Measurements from ENCODE around the gene TSTD1.

TSTD1 gene, protein sequence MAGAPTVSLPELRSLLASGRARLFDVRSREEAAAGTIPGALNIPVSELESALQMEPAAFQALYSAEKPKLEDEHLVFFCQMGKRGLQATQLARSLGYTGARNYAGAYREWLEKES

GRCh38 chr1:161038523-161039153, at the start of gene TSTD1:
TSTD1 (minus strand) TSS chr1:161038964; CDS start chr1:161038889, 75 bp downstream.
- DNase-seq (ENCODE audit: low spot score), result no peak

- no peak for DNase-seq (ENCODE audit: low spot score)
These were observed 47.7 kb upstream of the TSTD1 start for GRCh38 chr1:161086457-161086856.

GRCh38 chr1:161085165-161085564, 46.4 kb upstream of the TSTD1 start:
- DNase-seq (ENCODE audit: low spot score), result no peak

- no peak for DNase-seq (ENCODE audit: low spot score)
These were observed 45.8 kb upstream of the TSTD1 start for GRCh38 chr1:161084597-161084988.

DNA sequence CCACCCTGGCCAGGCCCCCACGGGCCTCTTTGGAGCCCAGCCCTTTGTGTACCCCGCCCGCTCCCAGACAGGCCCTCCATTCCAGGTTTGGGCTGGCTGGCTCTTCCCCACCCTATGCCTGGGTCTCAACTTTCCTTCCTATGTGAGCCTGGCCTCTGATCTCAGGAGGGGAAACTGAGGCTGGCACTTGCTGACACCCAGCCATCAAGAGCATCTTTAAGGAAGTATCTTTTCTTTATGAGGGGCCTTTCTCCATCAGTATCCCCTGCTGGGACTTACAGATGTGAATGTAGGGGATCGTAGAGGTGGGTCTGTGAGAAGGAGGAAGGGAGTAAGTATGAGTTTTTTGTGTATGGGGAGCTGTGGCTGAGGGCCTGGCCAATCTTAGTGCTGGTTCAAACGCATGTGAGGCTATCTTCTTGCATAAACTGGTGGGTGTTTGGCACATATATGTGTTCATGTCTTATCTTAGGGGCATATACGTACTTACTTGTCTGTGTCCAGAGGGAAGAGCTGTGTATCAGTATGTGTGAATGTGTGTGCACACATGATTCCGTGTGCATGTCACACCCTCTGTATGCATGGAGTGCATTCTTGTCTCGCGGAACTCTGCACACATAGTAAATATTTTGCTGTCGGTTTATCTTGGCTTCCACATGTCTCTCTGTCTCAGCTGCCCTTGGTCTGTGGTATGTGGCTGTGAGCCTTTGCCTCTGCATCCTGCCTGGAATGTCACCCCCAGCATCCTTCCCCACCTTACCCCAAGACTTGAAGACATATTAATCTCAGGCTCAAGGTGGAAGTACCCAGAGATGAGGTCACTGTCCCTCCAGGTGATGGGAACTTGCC, 45.2 kb upstream of the TSTD1 start:
- DNase-seq (ENCODE audit: low spot score), result no peak

DNA sequence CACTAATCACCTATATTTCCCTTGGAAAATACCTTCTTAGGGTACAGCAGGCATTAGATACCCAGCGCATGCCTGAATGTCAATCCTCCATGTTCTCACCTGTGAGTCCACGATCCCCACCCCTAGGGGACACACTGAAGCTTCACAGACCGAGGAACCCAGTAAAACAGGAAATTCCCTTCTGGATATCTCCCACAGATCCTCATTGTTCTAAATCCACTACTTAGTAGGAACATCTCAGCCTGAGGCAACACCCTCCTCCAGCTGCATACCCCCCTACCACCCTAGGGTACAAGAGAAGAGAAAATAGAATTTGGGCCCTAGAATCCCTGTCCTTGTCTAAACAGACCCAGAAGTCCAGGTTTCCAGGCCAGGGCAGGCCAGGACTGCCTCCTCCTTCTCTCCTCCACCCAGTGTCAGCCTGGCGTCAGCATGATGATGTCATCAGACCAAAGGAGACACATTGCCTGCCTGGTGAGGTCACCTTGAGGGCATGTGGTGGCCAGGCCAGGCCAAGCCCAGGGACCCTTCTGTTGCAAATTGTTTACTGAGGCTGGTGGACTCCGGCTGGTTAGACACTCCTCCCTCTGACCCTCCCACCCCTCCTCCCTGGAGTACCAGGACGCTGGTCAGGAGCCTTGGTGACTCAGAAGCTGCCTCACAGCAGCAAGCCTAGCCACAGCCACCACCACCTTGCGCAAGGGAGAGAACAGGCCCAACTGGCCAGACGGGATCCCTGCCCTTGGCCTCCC, 44.4 kb upstream of the TSTD1 start:
- DNase-seq (ENCODE audit: low spot score), result no peak

DNA sequence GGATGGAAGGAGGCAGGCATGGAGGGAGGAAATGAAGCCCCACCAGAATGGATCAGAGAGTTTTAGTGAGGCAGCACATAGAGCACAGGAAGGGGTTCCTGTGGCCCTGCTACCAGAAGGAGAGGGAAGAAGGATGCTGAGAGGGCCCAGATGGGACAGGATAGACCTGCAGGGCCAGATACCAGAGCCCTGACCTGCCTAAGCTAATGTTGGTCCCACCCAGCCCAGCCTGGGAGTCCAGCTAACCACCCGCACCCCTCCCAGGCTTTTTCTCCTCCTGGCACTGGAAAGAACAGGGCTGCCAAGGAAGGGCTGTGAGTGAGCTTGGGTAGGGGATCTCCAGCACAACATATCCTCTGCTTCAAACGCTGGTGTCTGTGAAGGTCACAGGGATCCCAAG, 43.7 kb upstream of the TSTD1 start:
- no peak for DNase-seq (ENCODE audit: low spot score)

DNA sequence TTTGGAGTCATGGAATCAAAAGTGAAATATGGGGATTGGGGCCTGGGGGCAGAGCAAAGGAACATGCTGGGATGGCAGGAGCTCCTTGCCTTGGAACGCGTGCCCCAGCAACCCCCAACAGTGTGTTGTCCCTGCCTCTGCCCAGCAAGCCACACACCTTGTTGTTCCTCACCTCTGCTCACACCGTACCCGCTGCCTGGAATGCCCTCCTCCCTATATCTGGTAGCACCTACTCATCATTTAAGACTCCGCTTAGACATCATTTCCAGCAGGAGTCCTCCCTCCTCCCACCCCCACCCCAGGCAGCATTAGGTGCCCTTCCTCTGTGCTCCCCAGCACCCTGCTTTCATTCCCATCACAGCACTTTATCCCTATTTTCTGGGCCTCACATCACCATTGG, 42.8 kb upstream of the TSTD1 start:
- DNase-seq (ENCODE audit: low spot score), result no peak

GRCh38 chr1:161080441-161081405, 42.0 kb upstream of the TSTD1 start:
- no peak for DNase-seq (ENCODE audit: low spot score)

DNA sequence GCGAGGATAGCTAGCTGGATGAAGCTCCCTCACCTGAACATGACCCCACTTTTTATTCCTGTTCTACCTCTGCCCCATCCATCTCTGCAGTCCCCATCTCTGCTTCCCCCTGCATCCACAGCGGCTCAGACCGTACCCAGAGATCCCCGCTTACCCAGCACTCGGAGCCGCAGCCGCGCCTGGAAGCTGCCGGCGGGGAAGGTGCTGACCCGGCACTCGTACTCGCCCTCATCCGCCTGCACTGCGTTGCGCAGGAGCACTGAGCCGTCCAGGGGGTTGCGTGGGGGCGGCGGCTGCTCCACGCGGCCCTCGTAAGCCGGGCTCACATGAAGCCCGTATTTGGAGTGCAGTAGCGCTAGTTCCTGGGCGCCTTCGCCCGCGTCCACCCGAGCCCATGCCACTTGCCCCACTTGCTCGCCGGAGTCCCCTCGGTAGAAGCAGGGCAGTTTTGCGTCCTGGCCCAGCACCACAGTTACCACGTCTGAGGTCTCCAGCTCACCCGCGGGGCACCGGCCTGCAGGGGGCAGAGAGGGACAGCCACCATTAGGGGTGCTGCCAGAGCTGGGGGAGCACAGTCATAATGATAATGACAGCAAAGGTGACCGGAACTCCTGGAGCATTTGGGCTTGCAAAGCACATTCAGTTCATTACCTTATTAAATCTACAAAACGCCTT, 40.8 kb upstream of the TSTD1 start:
- DNase-seq (ENCODE audit: low spot score), result no peak

GRCh38 chr1:161077426-161077825, 38.7 kb upstream of the TSTD1 start:
- DNase-seq (ENCODE audit: low spot score), result no peak

DNA sequence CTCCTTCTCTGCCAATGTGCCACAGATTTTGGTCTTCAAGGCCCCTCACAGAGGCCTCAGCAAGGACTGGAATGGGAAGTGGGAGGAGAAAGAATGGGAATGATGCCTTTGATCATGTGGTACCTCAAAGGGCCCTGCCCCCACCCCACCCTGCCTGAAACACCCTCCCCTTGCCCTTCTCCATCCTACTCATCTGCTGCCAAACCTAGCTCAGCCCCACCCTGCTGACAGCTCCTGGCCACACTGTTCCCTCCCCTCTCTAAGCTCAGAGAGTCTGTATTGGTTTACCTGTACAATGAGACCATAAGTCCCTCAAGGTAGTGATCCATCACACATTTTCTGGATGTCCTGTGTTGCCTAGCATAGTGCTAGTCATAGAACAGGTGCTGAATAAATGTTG, 37.6 kb upstream of the TSTD1 start:
- DNase-seq (ENCODE audit: low spot score), result no peak

GRCh38 chr1:161074676-161075368, 36.1 kb upstream of the TSTD1 start:
- DNase-seq (ENCODE audit: low spot score), result no peak

GRCh38 chr1:161073474-161074121, 34.8 kb upstream of the TSTD1 start:
- no peak for DNase-seq (ENCODE audit: low spot score)

DNA sequence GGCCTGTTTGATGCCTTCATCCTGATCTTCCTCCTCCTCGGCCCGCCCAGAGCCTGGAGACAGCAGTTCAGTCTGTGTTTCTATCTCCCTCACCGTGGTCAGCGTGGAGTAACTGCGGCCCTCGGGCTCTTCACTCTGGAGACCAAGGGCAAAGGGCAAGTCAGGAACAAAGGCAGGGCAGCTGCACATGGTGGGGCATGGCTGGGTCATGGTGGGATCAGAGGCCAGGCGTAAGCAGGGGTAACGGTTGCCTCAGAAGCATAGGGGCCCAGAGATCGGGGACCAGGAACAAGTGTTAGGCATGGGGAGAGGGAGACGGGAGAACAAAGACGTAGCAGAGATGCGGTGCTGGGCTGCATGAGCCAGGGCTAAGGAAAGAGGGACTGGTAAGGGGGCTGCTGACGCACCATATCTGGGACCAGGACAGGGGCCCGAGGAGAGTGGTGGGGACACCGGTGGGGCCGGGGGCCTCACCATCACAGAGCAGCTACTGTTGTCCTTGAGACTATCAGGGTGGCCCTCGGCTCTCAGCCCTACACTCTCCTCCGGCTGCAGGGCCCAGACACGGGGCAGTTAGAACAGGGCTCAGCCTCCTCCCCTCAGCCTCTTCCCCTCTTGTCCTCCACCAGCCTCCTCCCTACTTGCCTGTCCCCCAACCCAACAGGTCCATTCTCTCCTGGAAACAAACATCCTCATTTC, 34.1 kb upstream of the TSTD1 start:
- DNase-seq (ENCODE audit: low spot score), result no peak

DNA sequence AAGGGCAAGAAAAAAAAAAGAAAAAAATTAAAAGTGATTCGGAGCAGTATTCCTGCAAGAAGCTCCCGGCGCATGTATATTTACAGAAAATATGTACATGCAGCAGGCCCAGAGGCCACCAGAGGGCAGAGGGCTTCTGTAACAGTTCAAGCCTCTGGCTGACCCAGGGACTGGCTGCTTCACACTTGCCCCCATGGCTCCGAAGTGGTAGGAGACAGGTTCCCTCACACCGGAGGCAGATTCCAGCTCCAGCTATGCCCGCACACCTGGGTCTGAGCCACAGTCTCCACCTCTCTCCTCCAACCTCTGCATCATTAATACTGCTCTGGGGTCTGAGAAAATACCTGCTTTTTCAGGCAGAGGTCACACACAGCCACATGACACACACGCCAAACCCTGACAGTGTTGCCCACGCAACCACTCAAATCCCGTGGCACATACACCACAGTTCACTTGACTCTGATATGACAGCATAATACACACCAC, 33.2 kb upstream of the TSTD1 start:
- peak; percentile 38 for DNase-seq (ENCODE audit: low spot score)

GRCh38 chr1:161070761-161071160, 32.0 kb upstream of the TSTD1 start:
- DNase-seq (ENCODE audit: low spot score), result no peak

DNA sequence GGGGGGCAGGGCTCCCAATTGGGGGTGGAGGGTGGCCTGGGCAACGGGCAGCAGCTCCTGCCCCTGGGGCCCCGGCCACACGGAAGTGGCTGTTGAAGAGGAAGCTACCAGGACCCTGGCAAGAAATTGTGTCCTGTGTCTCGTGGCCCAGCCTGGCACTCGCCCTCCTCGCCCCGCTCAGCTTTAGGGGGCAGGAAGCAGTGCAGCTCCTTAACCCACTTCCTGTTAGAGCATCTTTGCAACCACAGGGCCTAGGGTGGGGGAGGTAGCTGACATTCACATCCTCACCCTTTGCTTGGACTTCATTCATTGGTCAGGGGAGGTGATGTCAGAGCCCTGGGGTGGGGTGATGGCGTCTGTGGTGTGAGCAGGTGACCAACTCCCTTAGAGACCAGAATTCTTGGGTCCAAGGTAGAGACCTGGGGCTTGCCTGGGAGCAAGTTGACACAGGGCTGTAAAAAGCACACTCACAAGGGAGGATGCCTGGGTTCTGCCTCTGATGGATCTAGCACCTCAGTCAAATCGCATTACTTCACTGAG, 31.0 kb upstream of the TSTD1 start, which contains the start of gene ARHGAP30:
Gene ARHGAP30, minus strand, starts transcription at position 161 of the 540 bp plus-strand sequence. CDS start 267 bp downstream, outside the sequence.
- DNase-seq (ENCODE audit: low spot score), result no peak
